Stimulated activated CD4-positive, alpha-beta T cell treated with anti-CD3 and anti-CD28 coated beads, TNF-alpha, amount 100 ng/mL, for 1 hour (primary cell): ENCODE measurements around the gene RHO.
"Not testable (repeated sequence)": the region's sequence is repeated elsewhere in the genome, so short reads cannot be mapped to it uniquely, and the experiment has no call there.

Source experiments
- DNase-seq, 3 donors: peaks; one replicate each; pipeline ENCODE4 v3.0.0-alpha.2; 2020; ENCODE audit warnings: low read depth in 3 of 3, low spot score in 1 of 3

The RHO gene

DNA sequence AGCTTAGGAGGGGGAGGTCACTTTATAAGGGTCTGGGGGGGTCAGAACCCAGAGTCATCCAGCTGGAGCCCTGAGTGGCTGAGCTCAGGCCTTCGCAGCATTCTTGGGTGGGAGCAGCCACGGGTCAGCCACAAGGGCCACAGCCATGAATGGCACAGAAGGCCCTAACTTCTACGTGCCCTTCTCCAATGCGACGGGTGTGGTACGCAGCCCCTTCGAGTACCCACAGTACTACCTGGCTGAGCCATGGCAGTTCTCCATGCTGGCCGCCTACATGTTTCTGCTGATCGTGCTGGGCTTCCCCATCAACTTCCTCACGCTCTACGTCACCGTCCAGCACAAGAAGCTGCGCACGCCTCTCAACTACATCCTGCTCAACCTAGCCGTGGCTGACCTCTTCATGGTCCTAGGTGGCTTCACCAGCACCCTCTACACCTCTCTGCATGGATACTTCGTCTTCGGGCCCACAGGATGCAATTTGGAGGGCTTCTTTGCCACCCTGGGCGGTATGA lies at the start of gene RHO:
RHO (plus strand) TSS at position 51 of the 512 bp plus-strand sequence; CDS start at position 146, 95 bp downstream.
- DNase-seq, result no peak

- DNase-seq, result not testable (repeated sequence)
Measured at GRCh38 chr3:129481225-129481765, 47.1 kb upstream of the RHO start.

DNA sequence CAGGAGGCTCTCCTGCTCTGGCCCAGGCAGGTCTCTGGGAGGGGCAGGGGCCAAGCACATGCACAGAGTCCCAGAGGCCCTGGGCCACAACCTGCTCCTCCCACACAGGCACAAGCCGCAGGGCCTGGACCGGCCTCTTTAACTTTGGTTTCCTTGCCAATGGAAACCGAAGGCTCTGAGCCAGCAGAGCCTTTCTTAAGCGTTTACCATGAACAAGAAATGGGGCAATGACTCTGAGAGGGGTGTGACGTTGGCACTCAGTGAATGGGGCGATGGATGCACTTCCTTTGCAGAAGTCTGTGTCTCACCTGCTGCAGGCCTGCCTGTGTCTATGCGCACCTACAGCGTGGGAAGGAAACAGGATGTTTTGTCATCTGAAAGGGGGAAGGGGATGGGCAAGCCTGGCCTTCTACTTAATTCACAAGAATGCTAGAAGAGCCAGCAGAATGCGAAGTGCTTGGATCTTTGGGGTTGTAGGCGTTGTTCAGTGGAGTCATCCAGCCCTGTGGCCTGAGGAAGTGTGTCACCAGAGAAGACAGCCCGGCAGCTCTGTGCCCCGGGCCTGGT lies 46.6 kb upstream of the RHO start:
- peak; percentile 4 to 29 (median 9) for DNase-seq

- DNase-seq, result no peak
Measured at GRCh38 chr3:129482721-129483120, 45.7 kb upstream of the RHO start.

- no peak for DNase-seq
Measured at GRCh38 chr3:129483870-129484269, 44.6 kb upstream of the RHO start.

DNA sequence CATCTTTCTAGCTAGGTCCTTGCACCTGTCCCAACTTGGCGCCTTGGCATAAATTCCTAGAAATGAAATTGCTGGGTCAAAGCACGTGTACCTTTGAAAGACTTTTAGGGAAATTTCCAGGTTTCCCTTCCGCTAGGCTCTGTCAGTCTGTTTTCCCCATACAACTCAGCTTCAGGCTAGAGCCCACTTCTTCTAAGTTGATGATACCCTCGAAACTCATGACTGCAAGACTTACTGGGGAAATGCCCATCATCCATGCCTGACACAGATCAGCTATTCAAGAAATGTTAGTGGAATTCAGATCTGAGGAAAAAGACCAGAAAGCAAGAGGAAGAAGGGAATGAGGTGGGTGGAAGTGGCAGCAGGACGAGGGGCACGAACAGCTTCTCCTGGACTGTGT lies 43.3 kb upstream of the RHO start:
- DNase-seq, result not testable (repeated sequence)

DNA sequence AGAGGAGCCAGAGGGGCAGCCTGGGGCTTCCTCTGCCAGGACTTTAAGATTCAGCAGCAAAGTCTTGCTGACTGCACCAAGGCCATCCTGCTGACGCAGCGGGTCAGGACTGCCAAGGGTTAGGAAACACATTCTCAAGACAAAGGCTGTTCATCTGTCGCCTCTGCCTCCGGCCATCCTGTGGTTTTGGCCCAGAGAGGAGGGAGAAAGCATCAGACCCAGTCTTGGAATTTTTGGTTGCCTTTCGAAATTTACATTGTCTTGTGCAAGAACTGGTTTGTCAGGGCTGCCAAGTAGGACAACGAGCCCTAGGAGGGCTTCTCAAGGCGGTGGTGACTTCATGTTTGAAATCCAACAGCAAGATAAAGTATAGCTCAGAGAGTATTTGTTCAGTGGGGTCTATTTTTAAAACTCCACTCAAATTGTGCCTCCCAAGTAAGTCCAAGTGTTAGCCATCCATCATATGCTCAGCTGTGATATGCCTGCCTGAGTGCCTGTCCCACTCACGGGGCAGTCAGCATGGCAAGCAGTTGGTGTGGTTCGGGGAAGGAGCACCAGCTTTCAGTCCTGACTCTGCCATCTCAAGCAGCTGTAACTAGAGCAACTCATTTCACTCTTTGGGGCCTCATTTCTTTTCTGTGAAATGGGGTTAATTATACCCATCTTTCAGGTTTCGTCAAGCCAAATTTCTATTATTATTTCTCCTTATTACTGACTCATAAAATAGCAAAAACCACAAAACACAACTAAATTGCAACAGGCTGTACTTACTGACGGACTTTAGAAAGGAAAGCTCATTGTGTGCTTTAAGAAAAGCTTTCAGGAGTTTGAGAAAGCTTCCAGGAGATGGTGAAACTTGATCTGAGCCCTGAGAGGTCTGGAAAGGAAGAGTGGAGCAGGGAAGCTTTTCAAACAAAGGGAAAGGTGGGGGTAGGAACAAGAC lies 42.4 kb upstream of the RHO start:
- DNase-seq, result no peak

- no peak for DNase-seq
Measured at GRCh38 chr3:129486664-129487035, 41.8 kb upstream of the RHO start.

GRCh38 chr3:129487183-129487867 lies 41.1 kb upstream of the RHO start:
- no peak for DNase-seq

DNA sequence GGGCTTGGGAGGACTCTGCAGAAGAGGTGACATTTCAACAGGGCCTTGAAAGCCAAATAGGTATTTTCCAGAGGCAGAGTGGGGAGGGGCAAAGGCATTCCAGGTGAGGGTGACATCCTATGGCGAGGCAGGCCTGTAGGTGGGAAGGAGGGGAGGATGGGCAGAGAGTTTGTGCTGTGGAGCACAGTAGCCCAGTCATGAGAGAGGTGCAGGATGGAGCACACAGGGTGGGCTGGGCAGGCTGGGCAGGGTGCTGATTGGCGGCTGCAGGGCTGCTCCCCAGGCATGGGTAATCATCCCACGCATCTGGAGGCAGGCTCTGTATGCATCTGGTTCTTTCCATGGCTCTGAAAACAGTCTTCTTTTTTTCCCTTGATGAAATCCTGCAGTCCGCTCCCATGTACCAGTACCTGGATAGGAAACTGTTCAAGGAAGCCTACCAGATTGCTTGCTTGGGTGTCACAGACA lies 40.5 kb upstream of the RHO start:
- not testable (repeated sequence) for DNase-seq

DNA sequence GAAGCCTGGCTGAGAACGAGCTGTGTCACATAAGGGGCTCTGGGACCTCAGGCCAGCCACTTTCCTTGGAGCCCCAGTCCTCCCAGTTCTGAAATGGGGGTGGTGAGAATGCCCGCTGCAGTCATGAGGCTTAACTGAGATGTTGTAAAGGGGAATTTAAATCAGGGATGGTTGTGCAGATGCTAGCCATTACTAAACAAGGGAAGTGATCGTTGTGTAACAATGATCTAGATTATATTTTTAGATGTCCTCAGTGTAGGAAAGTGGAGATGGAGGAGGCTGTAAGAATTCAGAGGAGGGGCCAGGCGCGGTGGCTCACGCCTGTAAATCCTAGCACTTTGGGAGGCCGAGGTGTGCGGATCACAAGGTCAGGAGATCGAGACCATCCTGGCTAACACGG lies 39.2 kb upstream of the RHO start:
- not testable (repeated sequence) for DNase-seq

DNA sequence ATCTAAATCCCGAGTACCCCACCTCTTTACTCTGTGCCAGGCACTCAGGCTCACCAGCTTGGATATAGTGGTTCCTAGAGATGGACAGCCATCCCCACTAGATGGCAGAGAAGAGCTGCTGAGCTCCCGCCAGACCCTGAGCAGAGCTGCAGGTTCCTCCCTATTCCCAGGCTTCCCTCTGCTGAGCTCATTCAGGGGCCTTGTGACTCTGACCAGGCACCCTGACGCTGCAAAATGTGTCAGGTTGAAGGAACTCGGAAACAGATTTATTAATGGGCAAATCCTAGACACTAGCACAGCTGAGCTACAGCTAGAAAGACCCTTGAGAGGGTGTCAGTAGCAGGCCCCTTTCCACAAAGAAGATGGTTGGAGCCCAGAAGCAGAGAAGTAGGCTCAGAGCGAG lies 38.2 kb upstream of the RHO start:
- peak in 2 of 3 donors; percentile 17 for DNase-seq

GRCh38 chr3:129491077-129491476 lies 37.4 kb upstream of the RHO start:
- DNase-seq, result not testable (repeated sequence)

GRCh38 chr3:129491794-129492193 lies 36.6 kb upstream of the RHO start:
- DNase-seq, result no peak

GRCh38 chr3:129492691-129493090 lies 35.7 kb upstream of the RHO start:
- DNase-seq, result no peak

DNA sequence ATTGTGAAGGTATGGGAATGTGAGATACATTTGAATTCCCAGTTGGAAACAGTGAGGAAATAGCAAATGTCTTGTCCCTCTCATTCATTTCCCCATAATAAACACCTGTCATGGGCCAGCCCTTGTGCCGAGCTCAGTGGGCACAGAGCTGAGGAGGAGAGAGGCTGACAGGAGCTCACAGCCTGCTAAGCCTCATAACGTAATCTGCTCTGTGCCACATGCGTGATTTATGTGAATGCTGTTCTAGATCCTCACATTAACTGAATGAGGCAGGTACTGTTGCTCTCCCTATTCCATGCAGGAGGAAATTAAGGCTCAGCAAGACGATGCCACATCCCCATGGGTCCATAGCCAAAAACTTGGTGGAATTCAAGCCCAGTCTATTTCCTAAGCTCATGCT lies 35.2 kb upstream of the RHO start:
- DNase-seq, result no peak

GRCh38 chr3:129494499-129494898 lies 33.9 kb upstream of the RHO start:
- DNase-seq, result not testable (repeated sequence)

DNA sequence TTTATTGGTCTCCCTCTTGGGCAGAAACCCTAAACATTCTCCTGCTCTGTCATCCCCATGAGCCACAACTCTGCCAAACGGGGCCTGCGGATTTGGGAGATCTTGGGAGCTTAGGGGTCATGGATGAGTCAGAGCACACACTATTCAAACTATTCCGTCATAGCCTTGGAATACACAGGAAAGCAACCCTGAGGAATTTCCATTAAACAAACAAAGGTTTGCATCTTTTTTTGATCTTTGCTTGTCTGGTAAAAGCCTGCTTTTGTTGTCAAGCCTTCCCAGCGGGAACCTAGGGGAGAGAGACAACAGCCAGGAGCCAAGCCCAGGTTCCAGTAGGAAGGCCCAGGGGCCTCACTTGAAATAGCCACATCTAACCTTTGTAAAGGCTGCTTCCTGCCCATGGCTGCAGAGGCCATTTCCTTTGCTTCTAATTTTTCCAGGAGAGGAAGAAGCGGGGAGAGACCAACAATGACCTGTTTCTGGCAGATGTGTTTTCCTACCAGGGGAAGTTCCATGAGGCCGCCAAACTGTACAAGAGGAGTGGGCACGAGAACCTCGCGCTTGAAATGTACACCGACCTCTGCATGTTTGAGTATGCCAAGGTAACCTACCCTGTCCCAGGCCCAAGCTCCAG lies 33.3 kb upstream of the RHO start:
- DNase-seq, result not testable (repeated sequence)

DNA sequence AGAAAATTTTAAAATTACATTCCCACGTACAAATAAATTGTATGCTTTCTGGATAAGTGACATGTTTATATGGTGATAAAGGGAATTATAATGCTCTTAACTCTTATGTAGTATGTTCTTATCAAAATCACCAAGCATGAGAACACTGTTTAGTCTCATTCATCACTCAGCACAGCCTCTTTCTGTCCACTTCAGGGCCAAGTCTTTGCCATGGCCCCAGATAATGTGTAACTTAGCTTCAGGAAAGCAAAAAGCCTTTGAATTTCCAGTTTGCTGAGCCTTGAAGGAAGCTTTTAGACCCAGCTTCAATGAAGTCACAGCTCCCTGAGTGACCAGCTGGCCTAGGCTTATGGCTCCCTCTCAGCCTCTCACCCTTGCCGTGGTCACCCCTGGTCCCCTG lies 30.6 kb upstream of the RHO start:
- not testable (repeated sequence) for DNase-seq

- not testable (repeated sequence) for DNase-seq
Measured at GRCh38 chr3:129498603-129499488, 29.6 kb upstream of the RHO start.
